IMR-90 (cell line): ENCODE results near the gene PTGDS. TPM values are rescaled to one million over a fixed set of nuclear protein-coding genes. Genes with fewer than 3 reads are reported as not detected.

Source experiments
- ATAC-seq: fragments of 200-7000 bp; cut with Tn5 transposase; 2 replicates; pipeline ENCODE4 v1.9.1; 2020; ENCODE audit warnings: low read depth, mild to moderate bottlenecking, moderate library complexity
- BruUV-seq: library from RNA; stranded (reverse); fragments of 400-500 nt; replicated peaks from 2 replicates; lab custom pipeline; 2021; lab: Mats Ljungman, UMichigan
- CTCF ChIA-PET: fragments of 300-600 bp; formaldehyde crosslinking; extraction: SDS; loops from one replicate; lab custom pipeline; 2021; ENCODE audit warnings: antibody characterized with exemption; lab: Yijun Ruan, JAX
- POLR2A ChIA-PET: fragments of 300-600 bp; sonication (Branson Sonifier 250); formaldehyde crosslinking; loops from one replicate; lab custom pipeline; 2022; ENCODE audit warnings: antibody characterized with exemption; ENCODE audit not compliant: unreplicated experiment; lab: Charles Lee
- DNase-seq: peaks from one replicate; pipeline ENCODE4 v3.0.0; 2013
- H2AFZ ChIP-seq: replicated peaks from 2 replicates; pipeline ENCODE3; 2013; ENCODE audit warnings: low read length, mild to moderate bottlenecking; ENCODE audit not compliant: poor library complexity
- H2AK5ac ChIP-seq: 2 replicates; pipeline ENCODE4 v1.6.1; 2013; ENCODE audit warnings: low read depth, low read length, inconsistent platforms
- H2AK9ac ChIP-seq: replicated peaks from 2 replicates; pipeline ENCODE3; 2013; ENCODE audit warnings: mild to moderate bottlenecking, low read depth, low read length, moderate library complexity; ENCODE audit not compliant: poor library complexity
- H2BK120ac ChIP-seq: 2 replicates; pipeline ENCODE4 v1.6.1; 2013; ENCODE audit warnings: low read depth, low read length, inconsistent platforms
- H2BK15ac ChIP-seq: 3 replicates; pipeline ENCODE4 v1.6.1; 2013; ENCODE audit warnings: low read depth, low read length, inconsistent platforms
- H2BK20ac ChIP-seq: 2 replicates; pipeline ENCODE4 v1.6.1; 2013; ENCODE audit warnings: low read depth, mild to moderate bottlenecking, inconsistent platforms, low read length, moderate library complexity
- H2BK5ac ChIP-seq: 2 replicates; pipeline ENCODE4 v1.6.1; 2013; ENCODE audit warnings: mild to moderate bottlenecking, low read depth, low read length, inconsistent platforms; ENCODE audit not compliant: poor library complexity, severe bottlenecking
- H3K14ac ChIP-seq: replicated peaks from 2 replicates; pipeline ENCODE4 v1.6.1; 2013; ENCODE audit warnings: low read depth, low read length, inconsistent platforms
- H3K18ac ChIP-seq: 2 replicates; pipeline ENCODE4 v1.6.1; 2013; ENCODE audit warnings: low read depth, low read length, control low read depth
- H3K23ac ChIP-seq: 2 replicates; pipeline ENCODE4 v1.6.1; 2013; ENCODE audit warnings: low read depth, low read length, inconsistent platforms
- H3K27ac ChIP-seq: 2 replicates; pipeline ENCODE4 v1.5.1; 2013; ENCODE audit warnings: mild to moderate bottlenecking, control low read depth, low read length; ENCODE audit not compliant: insufficient read depth
- H3K27me3 ChIP-seq: 2 replicates; pipeline ENCODE4 v1.6.1; 2013; ENCODE audit warnings: low read length; ENCODE audit not compliant: control insufficient read depth, insufficient read depth
- H3K36me3 ChIP-seq: 2 replicates; pipeline ENCODE4 v1.6.1; 2013; ENCODE audit warnings: low read length, mixed read lengths; ENCODE audit not compliant: control insufficient read depth, insufficient read depth
- H3K4ac ChIP-seq: 2 replicates; pipeline ENCODE4 v1.6.1; 2013; ENCODE audit warnings: low read depth, low read length, inconsistent platforms
- H3K4me1 ChIP-seq: 2 replicates; pipeline ENCODE4 v1.6.1; 2013; ENCODE audit warnings: low read length, mixed read lengths; ENCODE audit not compliant: control insufficient read depth, insufficient read depth
- H3K4me2 ChIP-seq: 2 replicates; pipeline ENCODE4 v1.6.1; 2013; ENCODE audit warnings: low read depth, mild to moderate bottlenecking, control low read depth, low read length, moderate library complexity
- H3K4me3 ChIP-seq: 2 replicates; pipeline ENCODE4 v1.5.1; 2013; ENCODE audit warnings: low read depth, mild to moderate bottlenecking, control low read depth, low read length, moderate library complexity; ENCODE audit not compliant: insufficient read depth
- H3K56ac ChIP-seq: 2 replicates; pipeline ENCODE4 v1.6.1; 2013; ENCODE audit warnings: low read length, inconsistent platforms; ENCODE audit not compliant: insufficient read depth; ENCODE audit errors: extremely low read depth
- H3K79me1 ChIP-seq, 2 experiments: 2 replicates each; pipeline ENCODE4 v1.6.1; 2013; ENCODE audit warnings: low read length in 2 of 2, inconsistent platforms in 1 of 2, low read depth in 1 of 2
- H3K9ac ChIP-seq: 2 replicates; pipeline ENCODE4 v1.6.1; 2013; ENCODE audit warnings: low read depth, low read length, control low read depth
- H3K9me1 ChIP-seq: 2 replicates; pipeline ENCODE4 v1.6.1; 2013; ENCODE audit warnings: low read length, inconsistent platforms; ENCODE audit not compliant: insufficient read depth
- H3K9me3 ChIP-seq: 2 replicates; pipeline ENCODE4 v1.6.1; 2013; ENCODE audit warnings: low read length; ENCODE audit not compliant: control insufficient read depth, insufficient read depth
- H4K20me1 ChIP-seq: 2 replicates; pipeline ENCODE4 v1.6.1; 2013; ENCODE audit warnings: low read length, inconsistent platforms; ENCODE audit not compliant: insufficient read depth
- H4K5ac ChIP-seq: 2 replicates; pipeline ENCODE4 v1.6.1; 2013; ENCODE audit warnings: mild to moderate bottlenecking, low read depth, low read length, control low read depth
- H4K8ac ChIP-seq, 2 experiments: 2 replicates each; pipeline ENCODE4 v1.6.1; 2013; ENCODE audit warnings: low read depth in 2 of 2, low read length in 2 of 2, control low read depth in 1 of 2, inconsistent platforms in 1 of 2
- H4K91ac ChIP-seq: 2 replicates; pipeline ENCODE4 v1.6.1; 2013; ENCODE audit warnings: low read depth, low read length, inconsistent platforms; ENCODE audit not compliant: insufficient read depth
- CEBPB ChIP-seq: IDR thresholded peaks from 2 replicates; pipeline ENCODE4 v1.6.1; 2012; ENCODE audit warnings: low read depth, low read length, improper control_type of control experiment
- FOS ChIP-seq: fragments of 150-350 bp; IDR thresholded peaks from 2 replicates; pipeline ENCODE4 v1.6.1; 2016; ENCODE audit warnings: low read depth, low read length
- MAFK ChIP-seq: IDR thresholded peaks from 2 replicates; pipeline ENCODE4 v1.6.1; 2012; ENCODE audit warnings: low read depth, low read length, improper control_type of control experiment
- MAZ ChIP-seq: IDR thresholded peaks from 2 replicates; pipeline ENCODE4 v1.6.1; 2012; ENCODE audit warnings: low read depth, mild to moderate bottlenecking, low read length, improper control_type of control experiment, moderate library complexity, borderline replicate concordance
- MXI1 ChIP-seq: IDR thresholded peaks from 2 replicates; pipeline ENCODE4 v1.6.1; 2012; ENCODE audit warnings: low read depth, mild to moderate bottlenecking, low read length, moderate library complexity, borderline replicate concordance
- NFE2L2 ChIP-seq: fragments of 150-350 bp; IDR thresholded peaks from 2 replicates; pipeline ENCODE4 v1.6.1; 2016; ENCODE audit warnings: low read depth, mild to moderate bottlenecking, low read length
- POLR2A ChIP-seq: IDR thresholded peaks from 2 replicates; pipeline ENCODE4 v1.6.1; 2012; ENCODE audit warnings: mild to moderate bottlenecking, low read depth, low read length
- RCOR1 ChIP-seq: IDR thresholded peaks from 2 replicates; pipeline ENCODE4 v1.6.1; 2012; ENCODE audit warnings: mild to moderate bottlenecking, low read length, improper control_type of control experiment; ENCODE audit not compliant: insufficient replicate concordance
- RFX5 ChIP-seq: IDR thresholded peaks from 2 replicates; pipeline ENCODE4 v1.8.0; 2012; ENCODE audit warnings: low read depth, mild to moderate bottlenecking, low read length, moderate library complexity
- USF2 ChIP-seq: fragments of 150-350 bp; IDR thresholded peaks from 2 replicates; pipeline ENCODE4 v1.6.1; 2017; ENCODE audit warnings: mild to moderate bottlenecking, antibody characterized with exemption, low read length, low read depth
- WGBS, 2 experiments: methylation state at CpG; one replicate each; pipeline versions ENCODE4 v1.1.5 to v1.1.7; 2013; ENCODE audit warnings: missing lambda C conversion rate in 2 of 2; ENCODE audit not compliant: insufficient read length in 1 of 2; ENCODE audit errors: extremely low coverage in 2 of 2; 5-methylcytosine and 5-hydroxymethylcytosine counted together
- dilution Hi-C: fragments of 300-500 bp; cut with HindIII; formaldehyde crosslinking; loops from one replicate; pipeline ENCODE4 v1.14.3; 2018; ENCODE audit warnings: low sequenced_read_pairs; ENCODE audit not compliant: unreplicated experiment
- in situ Hi-C: fragments of 300-500 bp; cut with MboI; formaldehyde crosslinking; loops from 3 replicates; pipeline ENCODE4 v1.14.3; 2019; ENCODE audit warnings: low sequenced_read_pairs, inconsistent platforms, mixed read lengths
- intact Hi-C: fragments of 100-400 bp; cut with micrococcal nuclease; formaldehyde crosslinking; loops from 2 replicates; pipeline ENCODE4 v1.10.0; 2022
- polyA plus RNA-seq, 3 experiments: library from polyadenylated mRNA; depleted of rRNA; stranded (reverse); fragments of >200 nt; gene quantifications; 2 replicates each; pipeline ENCODE4 v1.2.3, GENCODE V29; 2012; ENCODE audit warnings: low replicate concordance in 1 of 3
- total RNA-seq: library from RNA; depleted of rRNA; stranded (reverse); fragments of >200 nt; gene quantifications from 2 replicates; pipeline ENCODE4 v1.2.3, GENCODE V29; 2012
- TF ChIP-seq, protein P1 (sequence below): fragments of 150-350 bp; IDR thresholded peaks from 2 replicates; pipeline ENCODE4 v1.6.1; 2016; ENCODE audit warnings: low read depth, mild to moderate bottlenecking, low read length, moderate library complexity, borderline replicate concordance
- TF ChIP-seq, protein P2 (sequence below): conservative IDR thresholded peaks from 2 replicates; pipeline ENCODE4 v1.5.1; 2012; ENCODE audit warnings: mild to moderate bottlenecking, low read depth, low read length, improper control_type of control experiment

Gene PTGDS
- total and polyA plus RNA-seq, 2 of the 4 experiments (the other 2 are of a cell fraction) = 1.2 TPM; not detected in 1

GRCh38 chr9:136958473-136958872, 18.8 kb upstream of the PTGDS start:
- dilution Hi-C loops = no loop called here
- no peak overlapping the region for H2BK20ac ChIP-seq

More at GRCh38 chr9:136958473-136958872, 18.8 kb upstream of the PTGDS start:
- Histone ChIP-seq H2AK5ac (no peak overlapping the region), H2AFZ (no peak overlapping the region), H4K20me1 (no peaks in the 10 kb centered on the region), H3K79me1 (no peaks in the 10 kb centered on the region), H3K18ac (no peak overlapping the region), H3K27me3 (peaks cover 27% of the 10 kb centered on the region), H3K4me3 (no peak overlapping the region), H4K91ac (no peak overlapping the region), H3K56ac (no peak overlapping the region), H3K14ac (no peak overlapping the region), H3K36me3 (no peaks in the 10 kb centered on the region), H3K27ac (no peak overlapping the region), H3K4me2 (no peak overlapping the region), H4K5ac (no peak overlapping the region), H3K9ac (no peak overlapping the region), H2AK9ac (peak overlapping the region; percentile 65), H2BK15ac (no peak overlapping the region), H3K9me3 (peaks cover 3% of the 10 kb centered on the region), H2BK5ac (no peak overlapping the region), H3K9me1 (peaks cover 2% of the 10 kb centered on the region; the same call in 1 of the 2 replicates), H4K8ac (no peak overlapping the region), H2BK120ac (no peak overlapping the region), H3K23ac (no peak overlapping the region), H3K4ac (no peak overlapping the region), H3K4me1 (no peaks in the 10 kb centered on the region)
- no peak for TF ChIP-seq RCOR1
- no peak for TF ChIP-seq POLR2A
- no peak for TF ChIP-seq RFX5
- TF ChIP-seq, protein P1, sequence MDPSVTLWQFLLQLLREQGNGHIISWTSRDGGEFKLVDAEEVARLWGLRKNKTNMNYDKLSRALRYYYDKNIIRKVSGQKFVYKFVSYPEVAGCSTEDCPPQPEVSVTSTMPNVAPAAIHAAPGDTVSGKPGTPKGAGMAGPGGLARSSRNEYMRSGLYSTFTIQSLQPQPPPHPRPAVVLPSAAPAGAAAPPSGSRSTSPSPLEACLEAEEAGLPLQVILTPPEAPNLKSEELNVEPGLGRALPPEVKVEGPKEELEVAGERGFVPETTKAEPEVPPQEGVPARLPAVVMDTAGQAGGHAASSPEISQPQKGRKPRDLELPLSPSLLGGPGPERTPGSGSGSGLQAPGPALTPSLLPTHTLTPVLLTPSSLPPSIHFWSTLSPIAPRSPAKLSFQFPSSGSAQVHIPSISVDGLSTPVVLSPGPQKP = no peak
- TF ChIP-seq MXI1 = no peak
- TF ChIP-seq FOS = no peak
- TF ChIP-seq MAZ = no peak
- no peak for TF ChIP-seq NFE2L2
- TF ChIP-seq, protein P2, sequence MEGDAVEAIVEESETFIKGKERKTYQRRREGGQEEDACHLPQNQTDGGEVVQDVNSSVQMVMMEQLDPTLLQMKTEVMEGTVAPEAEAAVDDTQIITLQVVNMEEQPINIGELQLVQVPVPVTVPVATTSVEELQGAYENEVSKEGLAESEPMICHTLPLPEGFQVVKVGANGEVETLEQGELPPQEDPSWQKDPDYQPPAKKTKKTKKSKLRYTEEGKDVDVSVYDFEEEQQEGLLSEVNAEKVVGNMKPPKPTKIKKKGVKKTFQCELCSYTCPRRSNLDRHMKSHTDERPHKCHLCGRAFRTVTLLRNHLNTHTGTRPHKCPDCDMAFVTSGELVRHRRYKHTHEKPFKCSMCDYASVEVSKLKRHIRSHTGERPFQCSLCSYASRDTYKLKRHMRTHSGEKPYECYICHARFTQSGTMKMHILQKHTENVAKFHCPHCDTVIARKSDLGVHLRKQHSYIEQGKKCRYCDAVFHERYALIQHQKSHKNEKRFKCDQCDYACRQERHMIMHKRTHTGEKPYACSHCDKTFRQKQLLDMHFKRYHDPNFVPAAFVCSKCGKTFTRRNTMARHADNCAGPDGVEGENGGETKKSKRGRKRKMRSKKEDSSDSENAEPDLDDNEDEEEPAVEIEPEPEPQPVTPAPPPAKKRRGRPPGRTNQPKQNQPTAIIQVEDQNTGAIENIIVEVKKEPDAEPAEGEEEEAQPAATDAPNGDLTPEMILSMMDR = no peak
- no peak for TF ChIP-seq CEBPB
- TF ChIP-seq USF2 = no peak
- TF ChIP-seq MAFK = no peak
- in situ Hi-C loops (no loop called here), intact Hi-C loops (no loop called here)
- ChIA-PET CTCF (no interaction called here), POLR2A (no interaction called here)
- 72% methylated on average over 5 of the region's 7 CpGs; no CpG with 5 or more reads in 1 of the 2 experiments for WGBS, 2 experiments
- no TSS peak for BruUV-seq
- no peak for ATAC-seq
- no peak for DNase-seq
